Testis (tissue), 3 donors: ENCODE measurements around the gene MRPL27. TPM values are rescaled to one million over a fixed set of nuclear protein-coding genes. Genes with fewer than 3 reads are reported as not detected.

Experiments
- DNase-seq: peaks from one replicate; pipeline ENCODE4 v3.0.0-alpha.2; 2019
- H3K27ac ChIP-seq, 2 donors: fragments of 200-600 bp; sonication (generic); one replicate each; pipeline ENCODE4 v1.5.1; 2019
- H3K27me3 ChIP-seq: fragments of 200-600 bp; sonication (generic); one replicate; pipeline ENCODE4 v1.5.1; 2019
- H3K36me3 ChIP-seq: fragments of 200-600 bp; sonication (generic); one replicate; pipeline ENCODE4 v1.5.1; 2017; ENCODE audit warnings: low read depth; ENCODE audit errors: missing control alignments
- H3K4me1 ChIP-seq: fragments of 200-600 bp; sonication (generic); one replicate; pipeline ENCODE4 v1.5.1; 2019
- H3K4me3 ChIP-seq, 2 donors: fragments of 200-600 bp; sonication (generic); one replicate each; pipeline ENCODE4 v1.5.1; 2017 to 2019
- H3K9me3 ChIP-seq: fragments of 200-600 bp; sonication (generic); one replicate; pipeline ENCODE4 v1.5.1; 2017
- CTCF ChIP-seq, 3 experiments: fragments of 450-650 bp in 2 of 3; fragments of 200-600 bp in 1 of 3; sonication (generic) in 1 of 3; IDR thresholded peaks; one replicate each; pipeline ENCODE4 v1.5.1; 2016 to 2019; ENCODE audit warnings: antibody characterized with exemption in 3 of 3, mild to moderate bottlenecking in 2 of 3, moderate library complexity in 1 of 3
- POLR2A ChIP-seq: fragments of 450-650 bp; IDR thresholded peaks from one replicate; pipeline ENCODE4 v1.6.1; 2017; ENCODE audit warnings: antibody characterized with exemption, mild to moderate bottlenecking, moderate library complexity
- WGBS, 2 donors: methylation state at CpG; one replicate each; pipeline ENCODE4 v1.1.5; 2018; 5-methylcytosine and 5-hydroxymethylcytosine counted together
- intact Hi-C: fragments of 100-400 bp; cut with DNase I; formaldehyde crosslinking; loops from one replicate; pipeline ENCODE4 v1.15.1; 2023; ENCODE audit warnings: low total_unique reads
- polyA plus RNA-seq: library from polyadenylated mRNA; stranded (reverse); fragments of 350-450 nt; fragmentation: Illumina TruSeq; extraction: RNeasy Lipid Tissue Mini Kit (QIAGEN cat#74804); gene quantifications from one replicate; pipeline ENCODE4 v1.2.3, GENCODE V29; 2014; ENCODE audit warnings: low read depth, low replicate concordance; ENCODE audit not compliant: insufficient read depth
- total RNA-seq, 2 donors: library from RNA; depleted of rRNA; stranded (reverse); fragments of >200 nt; gene quantifications; one replicate each; pipeline ENCODE4 v1.2.3, GENCODE V29; 2016

MRPL27 gene
- total and polyA plus RNA-seq, 3 donors from 2014 or later = 54.5 to 69.1 (median 65.1) TPM

- Histone ChIP-seq H3K4me1 (peaks cover 20% of the 10 kb centered on the region), H3K4me3 (no peak overlapping the region), H3K9me3 (no peaks in the 10 kb centered on the region), H3K27me3 (no peaks in the 10 kb centered on the region), H3K27ac (no peak overlapping the region), H3K36me3 (no peaks in the 10 kb centered on the region)
- 83 to 100% methylated on average over 1 to 9 of the region's 9 CpGs for WGBS, 2 donors
- DNase-seq = no peak
- intact Hi-C loops = no loop called here
- no peak for TF ChIP-seq CTCF (IDR thresholded peaks at IDR 0.05)
These were observed 8.3 kb downstream of the MRPL27 start for GRCh38 chr17:50364715-50365114.

GRCh38 chr17:50364061-50364458, 8.9 kb downstream of the MRPL27 start:
- 60 to 72% methylated on average over 2 to 4 of the region's 4 CpGs for WGBS, 2 donors
- H3K4me3 ChIP-seq = no peak overlapping the region
- no peaks in the 10 kb centered on the region for H3K9me3 ChIP-seq
- H3K27me3 ChIP-seq = no peaks in the 10 kb centered on the region
- no peak overlapping the region for H3K27ac ChIP-seq
- peaks cover 27% of the 10 kb centered on the region for H3K4me1 ChIP-seq
- TF ChIP-seq POLR2A (no peak), CTCF (IDR thresholded peaks at IDR 0.05) (no peak)
- intact Hi-C loops = no loop called here
- DNase-seq = no peak
- H3K36me3 ChIP-seq = no peaks in the 10 kb centered on the region

GRCh38 chr17:50363217-50364060, 9.5 kb downstream of the MRPL27 start:
- intact Hi-C loops = no loop called here
- DNase-seq = peak; percentile 65
- Histone ChIP-seq H3K27me3 (no peaks in the 10 kb centered on the region), H3K4me1 (peaks cover 32% of the 10 kb centered on the region), H3K27ac (no peak overlapping the region), H3K4me3 (no peak overlapping the region), H3K36me3 (no peaks in the 10 kb centered on the region), H3K9me3 (no peaks in the 10 kb centered on the region)
- no peak for TF ChIP-seq CTCF (IDR thresholded peaks at IDR 0.05)
- 58 to 75% methylated on average over 5 to 8 of the region's 8 CpGs for WGBS, 2 donors

GRCh38 chr17:50362661-50363060, 10.3 kb downstream of the MRPL27 start:
- WGBS, 2 donors = 69 to 72% methylated on average over 7 of the region's 7 CpGs
- Histone ChIP-seq H3K4me3 (no peak overlapping the region), H3K27ac (peak overlapping the region in 1 of 2 donors; percentile 7), H3K4me1 (peaks cover 32% of the 10 kb centered on the region), H3K36me3 (no peaks in the 10 kb centered on the region), H3K27me3 (no peaks in the 10 kb centered on the region), H3K9me3 (no peaks in the 10 kb centered on the region)
- no peak for DNase-seq
- intact Hi-C loops = no loop called here
- TF ChIP-seq CTCF (IDR thresholded peaks at IDR 0.05) = no peak
- no peak for TF ChIP-seq POLR2A
